ENCODE results near the gene FAM136A. TPM values are rescaled to one million over a fixed set of nuclear protein-coding genes. Genes with fewer than 3 reads are reported as not detected.

FAM136A gene
- total and polyA plus RNA-seq, 12 donors = 12.0 to 46.2 (median 24.3) TPM

DNA sequence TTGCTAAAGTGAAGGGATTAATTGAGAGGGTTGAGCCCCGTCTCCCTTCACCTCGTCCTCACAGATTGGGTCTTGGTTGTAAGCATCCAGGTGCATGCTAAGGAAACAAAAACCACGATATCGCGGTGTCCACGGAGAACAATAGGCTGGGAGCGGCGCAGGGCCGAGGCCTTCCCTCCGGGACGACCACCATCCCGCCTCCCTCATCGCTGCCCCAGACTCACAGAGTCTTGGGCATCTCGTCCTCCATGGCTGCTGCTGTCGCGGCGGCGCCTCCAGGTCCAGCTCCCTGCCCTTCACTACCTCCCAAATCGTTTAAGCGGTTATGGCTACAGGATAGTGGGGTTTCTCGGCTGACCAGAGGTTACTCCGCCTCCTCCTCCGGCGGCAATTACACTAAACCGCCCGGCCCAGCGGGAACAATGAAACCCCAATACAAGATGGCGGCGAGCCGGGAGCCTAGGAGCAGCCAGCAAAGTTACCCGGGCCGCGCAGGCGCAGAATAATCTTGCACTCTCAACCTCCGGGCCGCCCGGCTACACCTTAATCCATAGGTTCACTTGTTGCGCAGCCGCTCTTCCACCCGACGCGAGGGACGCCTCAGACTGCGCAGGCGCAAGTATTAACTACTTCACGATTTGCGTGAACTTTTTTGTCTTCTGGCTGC is 53.6 kb downstream of the FAM136A start, which contains the start of gene TIA1:
TIA1 (minus strand) TSS at position 448 of the 667 bp plus-strand sequence; CDS start at position 250, 198 bp downstream.
- no peaks in the 10 kb centered on the region for H3K9me3 ChIP-seq (replicated peaks in 1 of 3)
- peak; percentile 97 to 99 (median 99) for DNase-seq
- peaks cover 17 to 40% of the 10 kb centered on the region in 2 donors for H3K4me1 ChIP-seq (replicated peaks in 1 of 2)
- H3K36me3 ChIP-seq (replicated peaks in 1 of 2) = no peaks in the 10 kb centered on the region
- no peaks in the 10 kb centered on the region for H3K27me3 ChIP-seq
- intact Hi-C loops (cut with DNase I) = no loop called here
- 0 to 1% (median 1%) methylated on average over 18 to 47 of the region's 47 CpGs for WGBS, 4 donors
- peak within 1 kb of the TSS; percentile 95 to 98 (median 98) for H3K27ac ChIP-seq
- H3K4me3 ChIP-seq = peak within 1 kb of the TSS; percentile 40 to 98 (median 82)
- TF ChIP-seq, protein P1, sequence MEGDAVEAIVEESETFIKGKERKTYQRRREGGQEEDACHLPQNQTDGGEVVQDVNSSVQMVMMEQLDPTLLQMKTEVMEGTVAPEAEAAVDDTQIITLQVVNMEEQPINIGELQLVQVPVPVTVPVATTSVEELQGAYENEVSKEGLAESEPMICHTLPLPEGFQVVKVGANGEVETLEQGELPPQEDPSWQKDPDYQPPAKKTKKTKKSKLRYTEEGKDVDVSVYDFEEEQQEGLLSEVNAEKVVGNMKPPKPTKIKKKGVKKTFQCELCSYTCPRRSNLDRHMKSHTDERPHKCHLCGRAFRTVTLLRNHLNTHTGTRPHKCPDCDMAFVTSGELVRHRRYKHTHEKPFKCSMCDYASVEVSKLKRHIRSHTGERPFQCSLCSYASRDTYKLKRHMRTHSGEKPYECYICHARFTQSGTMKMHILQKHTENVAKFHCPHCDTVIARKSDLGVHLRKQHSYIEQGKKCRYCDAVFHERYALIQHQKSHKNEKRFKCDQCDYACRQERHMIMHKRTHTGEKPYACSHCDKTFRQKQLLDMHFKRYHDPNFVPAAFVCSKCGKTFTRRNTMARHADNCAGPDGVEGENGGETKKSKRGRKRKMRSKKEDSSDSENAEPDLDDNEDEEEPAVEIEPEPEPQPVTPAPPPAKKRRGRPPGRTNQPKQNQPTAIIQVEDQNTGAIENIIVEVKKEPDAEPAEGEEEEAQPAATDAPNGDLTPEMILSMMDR (IDR thresholded peaks at IDR 0.05) = no peak
- peak; percentile 58 to 94 for TF ChIP-seq POLR2A (IDR thresholded peaks at IDR 0.05)

DNA sequence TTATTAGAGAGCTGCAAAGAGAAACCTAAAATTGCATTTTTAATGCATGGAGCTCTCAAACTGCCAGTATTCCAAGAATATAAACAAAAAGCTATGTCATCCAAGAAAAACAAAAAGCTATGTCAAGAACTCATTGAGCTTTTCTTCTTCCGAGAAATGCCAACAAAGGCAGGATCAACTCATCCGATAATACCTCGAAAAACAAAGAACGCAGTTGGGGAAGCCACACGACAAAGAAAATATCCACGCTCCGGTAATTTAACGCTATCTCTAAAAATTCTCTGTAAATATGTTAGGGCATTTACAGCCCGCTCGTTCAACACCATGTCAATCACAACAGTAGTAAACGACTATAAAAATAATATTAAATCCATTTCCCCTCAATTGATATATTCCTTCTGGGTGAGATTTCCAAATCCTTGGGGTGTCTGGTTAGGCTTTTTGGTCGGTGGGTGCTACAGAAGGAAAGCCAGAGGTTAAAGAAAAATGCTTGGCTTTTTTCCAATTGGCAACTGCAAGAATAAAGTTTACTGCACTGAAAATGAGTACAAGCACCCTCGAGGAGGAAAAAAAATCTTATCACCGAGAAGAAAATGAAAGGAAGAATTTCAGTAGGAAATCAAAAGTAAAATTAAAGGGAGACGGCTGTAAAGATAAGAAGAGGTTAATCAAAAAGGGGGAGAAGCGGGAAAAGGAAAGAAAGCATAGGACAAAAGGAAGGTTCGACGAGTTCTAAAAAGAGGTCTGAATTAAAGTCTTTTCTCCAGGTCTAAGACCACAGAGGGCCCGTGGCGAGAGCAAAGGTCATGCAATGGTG is 54.3 kb downstream of the FAM136A start:
- DNase-seq = no peak
- intact Hi-C loops (cut with DNase I) = no loop called here
- 0 to 1% (median 0%) methylated on average over 20 of the region's 20 CpGs for WGBS, 4 donors

More for the DNA sequence above, 54.3 kb downstream of the FAM136A start:
- TF ChIP-seq POLR2A (IDR thresholded peaks at IDR 0.05) = no peak
- TF ChIP-seq, protein P1 (IDR thresholded peaks at IDR 0.05) = no peak
- peak overlapping the region; percentile 40 to 98 (median 82) for H3K4me3 ChIP-seq
- no peaks in the 10 kb centered on the region for H3K9me3 ChIP-seq (replicated peaks in 1 of 3)
- no peaks in the 10 kb centered on the region for H3K27me3 ChIP-seq
- peaks cover 17 to 40% of the 10 kb centered on the region in 2 donors for H3K4me1 ChIP-seq (replicated peaks in 1 of 2)
- H3K36me3 ChIP-seq (replicated peaks in 1 of 2) = no peaks in the 10 kb centered on the region
- peak overlapping the region; percentile 95 to 98 (median 98) for H3K27ac ChIP-seq

MicroRNA genes within 50 kb of the gene (microRNA counts, 767-probe panel; counts per million panel counts)
- microRNA hsa-miR-1285-3p = 0 counts per million in 2 donors

Small RNA genes lying within 50 kb of the gene (microRNA-seq; reads per million reads assigned to microRNA genes)
- 0 reads per million in 3 donors for gene MIR1285-2

Small RNA genes lying within 50 kb of the gene (small RNA-seq; reads per million reads assigned to genes)
- gene AC016700.2 = 0 reads per million in 2 donors
- 0 reads per million in 2 donors for gene MIR1285-2

Other genes with a start within 250 kb of the FAM136A start
- gene PCBP1, start 214.6 kb downstream of the FAM136A start, total RNA-seq = 100 to 1,000 TPM in 8 of 9 donors, 10 to 100 TPM in 1; 32.8 to 511 (median 242) TPM
- gene PCBP1, start 214.6 kb downstream of the FAM136A start, polyA plus RNA-seq = 100 to 1,000 TPM; 269 to 405 (median 350) TPM
- 10 to 100 TPM; 14.7 to 33.7 (median 19.6) TPM for gene C2orf42, start 111.0 kb downstream of the FAM136A start, total RNA-seq
- 10 to 100 TPM in 2 of 3 donors, 1 to 10 TPM in 1; 8.0 to 13.7 (median 13.5) TPM for gene C2orf42, start 111.0 kb downstream of the FAM136A start, polyA plus RNA-seq
- 100 to 1,000 TPM in 4 of 9 donors, 10 to 100 TPM in 5; 25.9 to 181 (median 92.6) TPM for gene TIA1, start 53.4 kb downstream of the FAM136A start, total RNA-seq
- gene TIA1, start 53.4 kb downstream of the FAM136A start, polyA plus RNA-seq = 100 to 1,000 TPM in 1 of 3 donors, 10 to 100 TPM in 2; 49.9 to 136 (median 81.9) TPM
- 100 to 1,000 TPM in 2 of 9 donors, 10 to 100 TPM in 7; 50.5 to 124 (median 65.5) TPM for gene PCYOX1, start 43.9 kb downstream of the FAM136A start, total RNA-seq
- gene PCYOX1, start 43.9 kb downstream of the FAM136A start, polyA plus RNA-seq = 10 to 100 TPM; 10.1 to 60.5 (median 11.7) TPM
- gene SNRPG, start 8.3 kb downstream of the FAM136A start, total RNA-seq = 100 to 1,000 TPM in 6 of 9 donors, 10 to 100 TPM in 3; 70.8 to 171 (median 116) TPM
- 100 to 1,000 TPM; 102 to 219 (median 209) TPM for gene SNRPG, start 8.3 kb downstream of the FAM136A start, polyA plus RNA-seq